A673 (cell line): ENCODE measurements around the gene NEGR1.

Source experiments
- CTCF ChIP-seq: fragments of 300-800, 200-600 bp; sonication (generic); conservative IDR thresholded peaks from 2 replicates; pipeline ENCODE4 v1.5.1; 2017; ENCODE audit warnings: low read depth, mild to moderate bottlenecking, antibody characterized with exemption, low read length, moderate library complexity, mixed read lengths
- EZH2 ChIP-seq: fragments of 200-600 bp; sonication (generic); IDR thresholded peaks from 2 replicates; pipeline ENCODE4 v1.6.1; 2017; ENCODE audit warnings: borderline replicate concordance, low read depth, mild to moderate bottlenecking, mixed read lengths, antibody characterized with exemption, low read length; ENCODE audit not compliant: poor library complexity, severe bottlenecking

- no peak for TF ChIP-seq EZH2
- TF ChIP-seq CTCF, result no peak
These were observed 10.7 kb downstream of the NEGR1 start for GRCh38 chr1:72271555-72272085.
